SK-N-SH treated with all-trans-retinoic acid at 6 μM for 48 hours (cell line): ENCODE data around the gene KLHL3.

Source experiments
- GLIS3 ChIP-seq: fragments of 250-450 bp; sonication (Bioruptor Pico); IDR thresholded peaks from 2 replicates; pipeline ENCODE4 v1.5.0; 2020; ENCODE audit warnings: mild to moderate bottlenecking, moderate library complexity
- PATZ1 ChIP-seq: fragments of 250-450 bp; sonication (Bioruptor Pico); IDR thresholded peaks from 2 replicates; pipeline ENCODE4 v1.8.0; 2020; ENCODE audit warnings: mild to moderate bottlenecking, moderate library complexity, borderline replicate concordance
- ZNF565 ChIP-seq: fragments of 450-650 bp; formaldehyde crosslinking; conservative IDR thresholded peaks from 2 replicates; pipeline ENCODE4 v1.5.0; 2020; ENCODE audit warnings: low read depth, mild to moderate bottlenecking, moderate library complexity

GRCh38 chr5:137782055-137782454 lies 46.2 kb upstream of the KLHL3 start:
- no peak for TF ChIP-seq GLIS3 (CRISPR knock-in tag)
- TF ChIP-seq ZNF565 (CRISPR knock-in tag), result no peak
- TF ChIP-seq PATZ1 (CRISPR knock-in tag), result no peak
